ENCODE measurements around the gene PHACTR1. TPM values are rescaled to one million over a fixed set of nuclear protein-coding genes. Genes with fewer than 3 reads are reported as not detected.

Gene PHACTR1
- total RNA-seq, 2 experiments from 2014 or later, result 1.3 to 2.3 TPM

DNA sequence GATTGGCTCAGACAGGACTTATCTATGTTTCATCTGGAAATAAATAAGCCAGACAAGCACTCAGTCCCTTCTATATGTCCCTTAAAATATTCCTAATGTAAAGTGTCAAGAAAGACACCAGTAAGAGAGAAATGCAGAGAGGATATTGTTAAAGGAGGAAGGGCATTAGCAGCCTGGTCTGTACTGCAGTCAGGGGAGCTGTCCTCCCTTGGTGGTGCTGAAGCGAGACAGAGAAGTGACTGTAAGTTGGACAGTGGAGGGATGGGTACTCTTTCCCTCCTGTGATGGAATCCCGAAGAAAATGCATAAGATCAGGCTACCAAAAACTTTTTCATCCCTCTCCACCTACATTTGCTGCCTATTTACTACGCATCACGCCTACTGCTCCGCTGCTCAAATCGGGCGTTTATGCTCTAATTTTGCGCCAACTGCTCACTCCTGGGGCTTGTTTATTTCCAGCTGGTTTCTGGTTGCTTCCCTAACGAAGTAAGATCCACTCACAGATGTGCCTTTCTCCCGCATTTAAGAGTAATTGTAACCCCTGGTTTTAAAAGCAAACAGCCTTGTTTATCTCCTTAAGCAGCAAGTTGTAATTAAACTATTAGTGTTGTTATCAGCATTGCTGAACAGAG is 35.2 kb downstream of the PHACTR1 start:
- intact Hi-C loops (cut with DNase I, micrococcal nuclease), result no loop called here
- H3K27me3 Mint-ChIP-seq, result peaks cover 72% of the 10 kb centered on the region

GRCh38 chr6:12753036-12753435 is 36.5 kb downstream of the PHACTR1 start:
- ChIA-PET CTCF (no interaction called here), POLR2A (no interaction called here)
- no peak overlapping the region for H3K4me3 ChIP-seq (ENCODE audit: low read length)
- DNase-seq (no peak), ATAC-seq (ENCODE audit: poor library complexity) (no peak)
- no peaks in the 10 kb centered on the region for H3K4me1 ChIP-seq (ENCODE audit: insufficient read depth, low read length)
- H3K27ac ChIP-seq (ENCODE audit: low read depth in 1 of 2, low read length in 2 of 2), result no peak overlapping the region
- Mint-ChIP-seq H3K27me3 (peaks cover 69% of the 10 kb centered on the region), H3K9me3 (peaks cover 6% of the 10 kb centered on the region), H3K27ac (no peak overlapping the region), H3K4me1 (ENCODE audit: low read depth) (peaks cover 11% of the 10 kb centered on the region), H3K4me3 (no peak overlapping the region), H3K36me3 (ENCODE audit: low read depth) (no peaks in the 10 kb centered on the region)
- intact Hi-C loops (cut with DNase I, micrococcal nuclease), result no loop called here
- H3K27me3 ChIP-seq (ENCODE audit: control insufficient read depth in 1 of 2, insufficient read depth in 2 of 2, low read length in 2 of 2), result peaks cover 10 to 31% of the 10 kb centered on the region in 2 experiments
- TF ChIP-seq CTCF (IDR thresholded peaks at IDR 0.05), result no peak
- H3K36me3 ChIP-seq (ENCODE audit: insufficient read depth, low read length), result no peaks in the 10 kb centered on the region
- peaks cover 0 to 27% of the 10 kb centered on the region in 2 experiments for H3K9me3 ChIP-seq (ENCODE audit: control insufficient read depth in 1 of 2, insufficient read depth in 1 of 2, low read length in 2 of 2)

More for the DNA sequence above, 35.2 kb downstream of the PHACTR1 start:
- Mint-ChIP-seq H3K4me1 (ENCODE audit: low read depth) (peaks cover 12% of the 10 kb centered on the region), H3K9me3 (peaks cover 8% of the 10 kb centered on the region), H3K36me3 (ENCODE audit: low read depth) (no peaks in the 10 kb centered on the region), H3K4me3 (no peak overlapping the region), H3K27ac (no peak overlapping the region)
- DNase-seq, result peak in 3 of 14 experiments; percentile 13 to 24 (median 15)
- no peak for TF ChIP-seq CTCF (IDR thresholded peaks at IDR 0.05)
- Histone ChIP-seq H3K27me3 (ENCODE audit: control insufficient read depth in 1 of 2, insufficient read depth in 2 of 2, low read length in 2 of 2) (peaks cover 12 to 39% of the 10 kb centered on the region in 2 experiments), H3K9me3 (ENCODE audit: control insufficient read depth in 1 of 2, insufficient read depth in 1 of 2, low read length in 2 of 2) (peaks cover 0 to 21% of the 10 kb centered on the region in 2 experiments), H3K27ac (ENCODE audit: low read depth in 1 of 2, low read length in 2 of 2) (no peak overlapping the region), H3K4me1 (ENCODE audit: insufficient read depth, low read length) (no peaks in the 10 kb centered on the region), H3K36me3 (ENCODE audit: insufficient read depth, low read length) (no peaks in the 10 kb centered on the region), H3K4me3 (ENCODE audit: low read length) (no peak overlapping the region)
- no peak for ATAC-seq (ENCODE audit: poor library complexity)
- ChIA-PET POLR2A (no interaction called here), CTCF (no interaction called here)

GRCh38 chr6:12760226-12760625 is 43.7 kb downstream of the PHACTR1 start:
- ChIA-PET POLR2A (no interaction called here), CTCF (no interaction called here)
- Mint-ChIP-seq H3K36me3 (ENCODE audit: low read depth) (no peaks in the 10 kb centered on the region), H3K27ac (no peak overlapping the region), H3K4me3 (no peak overlapping the region), H3K27me3 (peaks cover 28% of the 10 kb centered on the region), H3K9me3 (no peaks in the 10 kb centered on the region), H3K4me1 (ENCODE audit: low read depth) (no peaks in the 10 kb centered on the region)
- DNase-seq (no peak), ATAC-seq (ENCODE audit: poor library complexity) (no peak)
- TF ChIP-seq CTCF (IDR thresholded peaks at IDR 0.05), result no peak
- intact Hi-C loops (cut with DNase I, micrococcal nuclease), result no loop called here
- H3K27me3 ChIP-seq (ENCODE audit: control insufficient read depth in 1 of 2, insufficient read depth in 2 of 2, low read length in 2 of 2), result no peaks in the 10 kb centered on the region
- no peaks in the 10 kb centered on the region for H3K4me1 ChIP-seq (ENCODE audit: insufficient read depth, low read length)
- no peak overlapping the region for H3K27ac ChIP-seq (ENCODE audit: low read depth in 1 of 2, low read length in 2 of 2)
- no peak overlapping the region for H3K4me3 ChIP-seq (ENCODE audit: low read length)
- H3K9me3 ChIP-seq (ENCODE audit: control insufficient read depth in 1 of 2, insufficient read depth in 1 of 2, low read length in 2 of 2), result peaks cover 0 to 6% of the 10 kb centered on the region in 2 experiments
- H3K36me3 ChIP-seq (ENCODE audit: insufficient read depth, low read length), result no peaks in the 10 kb centered on the region

Data from CD4-positive, alpha-beta T cell (primary cell).